ENCODE data around the gene RELL2.
"Not testable (repeated sequence)": the region's sequence is repeated elsewhere in the genome, so short reads cannot be mapped to it uniquely, and the experiment has no call there.

Gene RELL2

GRCh38 chr5:141636413-141637122 lies at the start of gene RELL2, which contains the start of gene HDAC3:
TSS of gene RELL2 (plus strand) at chr5:141636997. CDS start at chr5:141638226, 1,229 bp downstream.
TSS of gene HDAC3 (minus strand) at chr5:141636849. CDS start at chr5:141636790, 59 bp downstream.
- DNase-seq, result peak; percentile 80 to 82

- DNase-seq, result no peak
Measured at GRCh38 chr5:141590127-141590526, 46.7 kb upstream of the RELL2 start.

GRCh38 chr5:141596867-141597266 lies 39.9 kb upstream of the RELL2 start:
- DNase-seq, result no peak

GRCh38 chr5:141597394-141597793 lies 39.4 kb upstream of the RELL2 start:
- no peak for DNase-seq

- no peak for DNase-seq
Measured at GRCh38 chr5:141597814-141598213, 39.0 kb upstream of the RELL2 start.

GRCh38 chr5:141598391-141599345 lies 38.1 kb upstream of the RELL2 start:
- no peak for DNase-seq

GRCh38 chr5:141602606-141603005 lies 34.2 kb upstream of the RELL2 start:
- no peak for DNase-seq

- DNase-seq, result no peak
Measured at GRCh38 chr5:141603923-141604717, 32.7 kb upstream of the RELL2 start.

- no peak for DNase-seq
Measured at GRCh38 chr5:141605523-141606277, 31.1 kb upstream of the RELL2 start.

GRCh38 chr5:141608046-141608445 lies 28.8 kb upstream of the RELL2 start:
- no peak for DNase-seq

- DNase-seq, result no peak
Measured at GRCh38 chr5:141608557-141608956, 28.2 kb upstream of the RELL2 start.

GRCh38 chr5:141609044-141609443 lies 27.8 kb upstream of the RELL2 start:
- no peak for DNase-seq

GRCh38 chr5:141609921-141610320 lies 26.9 kb upstream of the RELL2 start:
- not testable (repeated sequence) for DNase-seq

GRCh38 chr5:141611289-141611688 lies 25.5 kb upstream of the RELL2 start:
- no peak for DNase-seq

GRCh38 chr5:141613344-141613743 lies 23.5 kb upstream of the RELL2 start:
- DNase-seq, result no peak

- no peak for DNase-seq
Measured at GRCh38 chr5:141615991-141616720, 20.6 kb upstream of the RELL2 start.

GRCh38 chr5:141617128-141617527 lies 19.7 kb upstream of the RELL2 start:
- DNase-seq, result no peak

GRCh38 chr5:141617682-141618029 lies 19.1 kb upstream of the RELL2 start:
- no peak for DNase-seq

GRCh38 chr5:141618030-141618803 lies 18.6 kb upstream of the RELL2 start:
- no peak for DNase-seq

- DNase-seq, result peak; percentile 79 to 92
Measured at GRCh38 chr5:141618804-141619554, 17.8 kb upstream of the RELL2 start, which contains the start of gene DIAPH1. TSS of gene DIAPH1 (minus strand) at chr5:141619000. CDS start at chr5:141618914, 86 bp downstream.
